ENCODE results near the gene MDM2.
A peak's percentile ranks its signal among the peaks of the same experiment; 100 is the strongest.

The MDM2 gene

GRCh38 chr12:68876461-68876860 lies 68.5 kb downstream of the MDM2 start:
- FAIRE-seq (no peak), DNase-seq (ENCODE audit: low spot score) (no peak)

GRCh38 chr12:68877583-68877982 lies 69.6 kb downstream of the MDM2 start:
- FAIRE-seq (no peak), DNase-seq (ENCODE audit: low spot score) (no peak)

GRCh38 chr12:68878283-68878682 lies 70.3 kb downstream of the MDM2 start:
- FAIRE-seq (no peak), DNase-seq (ENCODE audit: low spot score) (no peak)

- no peak for DNase-seq (ENCODE audit: low spot score)
- FAIRE-seq: no peak
Measured at GRCh38 chr12:68878846-68879245, 70.9 kb downstream of the MDM2 start.

GRCh38 chr12:68880660-68881325 lies 72.8 kb downstream of the MDM2 start:
- DNase-seq (ENCODE audit: low spot score) (no peak), FAIRE-seq (no peak)

GRCh38 chr12:68882251-68882964 lies 74.4 kb downstream of the MDM2 start:
- no peak for DNase-seq (ENCODE audit: low spot score)
- FAIRE-seq: no peak

GRCh38 chr12:68883151-68883550 lies 75.2 kb downstream of the MDM2 start:
- no peak for FAIRE-seq
- no peak for DNase-seq (ENCODE audit: low spot score)

- DNase-seq (ENCODE audit: low spot score): no peak
- FAIRE-seq: no peak
Measured at GRCh38 chr12:68884251-68884650, 76.3 kb downstream of the MDM2 start.

GRCh38 chr12:68885381-68885780 lies 77.4 kb downstream of the MDM2 start:
- DNase-seq (ENCODE audit: low spot score) (no peak), FAIRE-seq (no peak)

GRCh38 chr12:68886636-68887572 lies 78.9 kb downstream of the MDM2 start:
- DNase-seq (ENCODE audit: low spot score): no peak
- no peak for FAIRE-seq

- FAIRE-seq (no peak), DNase-seq (ENCODE audit: low spot score) (no peak)
Measured at GRCh38 chr12:68887641-68888040, 79.7 kb downstream of the MDM2 start.

GRCh38 chr12:68888243-68888642 lies 80.3 kb downstream of the MDM2 start:
- FAIRE-seq (no peak), DNase-seq (ENCODE audit: low spot score) (no peak)

GRCh38 chr12:68890701-68891113 lies 82.7 kb downstream of the MDM2 start:
- FAIRE-seq (no peak), DNase-seq (ENCODE audit: low spot score) (no peak)

- no peak for DNase-seq (ENCODE audit: low spot score)
- no peak for FAIRE-seq
Measured at GRCh38 chr12:68891141-68891540, 83.2 kb downstream of the MDM2 start.

- FAIRE-seq (no peak), DNase-seq (ENCODE audit: low spot score) (no peak)
Measured at GRCh38 chr12:68893201-68893600, 85.2 kb downstream of the MDM2 start.

- FAIRE-seq (no peak), DNase-seq (ENCODE audit: low spot score) (no peak)
Measured at GRCh38 chr12:68893741-68894140, 85.8 kb downstream of the MDM2 start.

GRCh38 chr12:68894276-68894855 lies 86.4 kb downstream of the MDM2 start:
- DNase-seq (ENCODE audit: low spot score): no peak
- FAIRE-seq: no peak

- no peak for FAIRE-seq
- DNase-seq (ENCODE audit: low spot score): no peak
Measured at GRCh38 chr12:68896881-68897540, 89.0 kb downstream of the MDM2 start.

- DNase-seq (ENCODE audit: low spot score) (peak; percentile 61), FAIRE-seq (peak; percentile 76)
Measured at GRCh38 chr12:68899251-68899771, 91.3 kb downstream of the MDM2 start.

- DNase-seq (ENCODE audit: low spot score) (no peak), FAIRE-seq (no peak)
Measured at GRCh38 chr12:68900241-68900640, 92.3 kb downstream of the MDM2 start.
